EH (cell line): ENCODE results near the gene KIAA1217.

Experiments used
- DNase-seq: peaks from one replicate; pipeline ENCODE4 v3.0.0-alpha.2; 2015; ENCODE audit warnings: low read depth

The KIAA1217 gene

DNA sequence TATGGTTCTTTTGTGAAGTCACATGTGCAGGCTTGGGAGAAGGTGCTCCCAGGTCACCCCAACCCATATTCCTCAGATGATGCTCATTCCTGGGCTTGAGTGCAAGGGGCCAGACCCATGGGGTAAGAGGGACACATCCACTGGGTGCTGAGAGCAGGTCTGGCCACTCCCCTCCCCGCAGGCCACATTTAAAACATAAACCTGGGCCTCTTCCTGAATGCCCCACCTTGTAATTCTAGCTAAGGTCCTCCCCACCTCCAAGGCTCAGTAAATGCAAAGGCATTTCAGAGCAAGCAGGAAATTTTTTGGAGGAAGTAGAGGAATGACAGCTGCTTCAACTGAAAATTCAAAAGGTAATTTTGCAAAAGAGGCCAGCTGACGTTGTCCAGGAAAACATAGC lies 342.2 kb downstream of the KIAA1217 start:
- no peak for DNase-seq

DNA sequence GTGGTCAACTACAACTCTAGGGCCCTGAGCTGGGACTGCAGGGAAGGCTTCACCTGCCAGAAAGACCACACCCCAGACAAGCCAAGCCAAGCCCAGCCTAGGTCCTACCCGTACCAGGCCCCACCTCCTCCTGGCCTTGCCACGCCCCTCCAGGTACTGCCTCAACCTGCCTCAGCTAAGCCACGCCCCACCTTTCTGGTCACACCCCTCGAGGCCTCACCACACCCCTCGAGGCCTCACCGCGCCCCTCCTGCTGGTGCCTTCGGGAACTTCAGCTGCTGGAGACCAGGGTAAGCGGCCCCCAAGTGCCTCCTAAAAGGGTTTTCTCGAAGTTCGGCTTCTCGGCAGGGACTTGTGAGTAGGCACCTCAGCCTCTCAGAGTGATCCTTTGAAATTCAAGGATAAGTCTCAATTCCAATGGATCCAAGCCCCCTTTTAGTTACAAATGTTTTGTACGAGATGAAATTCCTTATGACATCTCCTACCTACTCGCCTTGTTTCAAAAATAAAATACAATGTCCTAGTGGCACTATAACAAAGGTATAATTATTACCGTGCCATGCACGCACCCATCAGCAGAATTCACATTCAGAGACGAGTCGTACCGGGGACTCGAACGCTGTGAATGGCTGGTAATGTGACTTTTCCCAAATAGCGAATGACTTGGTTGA lies 343.5 kb downstream of the KIAA1217 start:
- DNase-seq = peak; percentile 3

DNA sequence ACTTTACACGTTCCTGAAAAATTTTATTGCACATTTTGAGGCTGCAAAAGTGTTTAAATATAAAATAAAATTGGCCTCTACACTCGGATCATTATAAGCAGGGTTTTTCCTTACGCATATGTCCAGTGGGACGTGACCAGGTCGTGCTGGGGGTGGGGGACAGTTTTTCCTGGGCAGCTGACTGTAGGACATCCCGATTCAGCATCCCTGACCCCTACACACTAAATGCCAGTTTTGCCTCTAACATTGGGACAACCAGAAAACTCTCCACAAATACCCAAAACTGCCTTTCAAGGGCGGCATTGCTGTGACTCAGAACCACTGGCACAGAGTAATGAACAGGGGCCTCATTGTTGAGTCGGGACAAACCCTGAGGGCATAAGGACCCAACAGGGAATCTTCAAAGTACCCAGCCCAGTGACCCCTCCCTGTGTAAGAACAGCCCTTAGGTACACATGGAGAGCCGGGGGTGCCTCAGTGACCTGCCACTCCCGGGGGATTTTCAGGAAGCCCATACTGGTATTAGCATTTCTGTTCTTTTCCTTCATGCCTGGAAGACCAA lies 344.2 kb downstream of the KIAA1217 start:
- no peak for DNase-seq

DNA sequence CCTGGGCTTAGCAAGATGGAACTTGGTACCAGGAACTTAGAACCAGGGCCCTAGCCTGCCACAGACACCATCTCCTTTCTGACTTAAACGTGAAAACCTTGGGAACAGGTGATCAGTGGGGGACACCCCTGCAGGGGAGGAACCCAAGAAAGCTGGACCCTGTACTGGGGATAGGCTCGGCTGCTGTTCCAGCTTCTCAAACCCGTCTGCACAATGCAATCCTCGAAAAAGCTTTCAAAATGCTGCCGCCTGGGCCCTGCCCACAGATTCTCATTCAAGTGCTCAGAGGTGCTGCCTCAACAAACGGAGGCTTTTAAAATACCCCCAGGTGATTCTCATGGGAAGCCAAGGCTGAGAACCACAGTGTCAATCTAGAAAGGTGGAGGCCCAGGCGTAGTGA lies 345.1 kb downstream of the KIAA1217 start:
- DNase-seq = no peak

DNA sequence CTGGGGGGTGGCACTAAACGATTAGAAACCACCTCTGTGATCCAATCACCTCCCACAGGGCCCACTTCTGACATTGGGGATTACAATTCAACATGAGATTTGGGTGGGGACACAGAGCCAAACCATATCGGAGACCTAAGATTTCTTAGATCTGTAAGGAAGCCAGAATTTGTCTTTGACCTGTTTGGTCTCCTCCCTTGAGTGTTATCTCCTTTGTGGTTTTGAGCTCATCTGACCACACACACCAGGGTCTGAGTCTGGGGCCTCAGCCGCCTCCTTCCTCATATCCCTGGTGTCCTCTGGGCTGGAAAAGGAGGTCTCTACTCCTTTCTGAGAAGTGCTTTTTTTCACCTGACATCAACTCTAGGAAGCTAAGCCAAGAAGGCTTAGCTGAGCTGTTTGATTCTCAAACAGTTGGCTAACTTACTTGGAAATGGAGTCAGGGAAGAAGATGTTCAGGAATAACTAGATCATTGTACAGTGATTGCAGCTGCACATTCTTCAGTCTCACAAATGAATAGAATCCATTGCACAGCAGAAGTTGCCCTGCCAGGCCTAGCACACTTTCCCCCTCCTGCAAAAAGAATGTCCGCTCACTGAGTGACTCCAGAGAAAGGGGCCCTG lies 347.3 kb downstream of the KIAA1217 start:
- no peak for DNase-seq

DNA sequence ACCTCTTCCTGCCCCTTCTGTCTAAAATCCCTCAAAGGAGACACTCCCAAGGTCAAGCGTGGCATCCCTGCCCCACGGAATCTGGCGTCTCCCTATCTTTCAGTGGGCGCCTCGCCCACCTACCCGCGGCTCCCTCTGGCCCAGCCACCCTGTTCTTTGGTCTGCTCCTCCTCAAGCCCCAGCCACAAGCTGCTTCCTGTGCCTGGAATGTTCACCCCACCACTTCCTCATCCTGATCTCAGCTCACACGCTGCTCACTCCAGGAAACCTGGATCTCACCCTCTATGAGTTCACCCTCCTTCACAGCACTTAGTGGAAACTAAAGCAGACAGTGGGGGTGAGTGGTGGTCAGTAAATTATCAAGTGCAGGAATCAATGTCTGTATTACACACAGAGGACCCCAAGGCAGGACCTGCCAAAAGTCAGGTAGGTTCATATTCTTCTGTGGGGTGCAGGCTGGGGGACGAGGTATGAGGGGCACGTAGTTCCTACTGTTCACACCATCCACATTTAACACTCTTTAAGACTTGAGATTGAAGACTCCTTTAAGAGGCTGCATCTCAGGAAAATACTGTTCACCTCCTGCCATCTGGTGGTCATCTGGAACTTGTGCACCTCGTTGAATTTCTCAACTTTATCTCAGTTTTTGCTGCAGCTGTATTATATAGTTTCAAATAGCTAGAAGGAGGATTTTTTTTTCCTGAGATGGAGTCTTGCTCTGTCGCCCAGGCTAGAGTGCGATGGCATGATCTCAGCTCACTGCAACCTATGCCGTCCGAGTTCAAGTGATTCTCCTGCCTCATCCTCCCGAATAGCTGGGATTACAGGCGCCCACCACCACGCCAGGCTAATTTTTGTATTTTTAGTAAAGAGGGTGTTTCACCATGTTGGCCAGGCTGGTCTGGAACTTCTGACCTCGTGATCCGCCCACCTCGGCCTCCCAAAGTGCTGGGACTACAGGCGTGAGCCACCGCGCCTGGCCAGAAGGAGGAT lies 348.1 kb downstream of the KIAA1217 start:
- DNase-seq = peak; percentile 65

DNA sequence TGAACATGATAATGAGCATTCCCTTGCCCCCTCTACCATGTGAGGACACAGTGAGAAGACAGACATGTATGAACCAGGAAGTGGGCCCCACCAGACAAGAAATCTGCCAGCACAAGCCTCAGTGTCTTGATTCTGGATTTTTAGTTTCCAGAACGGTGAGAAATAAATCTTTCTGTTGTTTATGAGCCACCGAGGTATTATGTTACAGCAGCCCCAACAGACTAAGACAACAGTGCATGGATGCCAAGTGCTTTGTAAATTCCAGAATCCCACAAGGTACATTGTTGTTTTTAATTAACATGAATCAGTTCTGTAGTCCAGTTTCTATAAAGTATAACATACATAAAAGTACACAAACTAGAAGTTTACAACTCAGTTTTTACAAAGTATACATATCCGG lies 352.5 kb downstream of the KIAA1217 start:
- DNase-seq = peak; percentile 23

DNA sequence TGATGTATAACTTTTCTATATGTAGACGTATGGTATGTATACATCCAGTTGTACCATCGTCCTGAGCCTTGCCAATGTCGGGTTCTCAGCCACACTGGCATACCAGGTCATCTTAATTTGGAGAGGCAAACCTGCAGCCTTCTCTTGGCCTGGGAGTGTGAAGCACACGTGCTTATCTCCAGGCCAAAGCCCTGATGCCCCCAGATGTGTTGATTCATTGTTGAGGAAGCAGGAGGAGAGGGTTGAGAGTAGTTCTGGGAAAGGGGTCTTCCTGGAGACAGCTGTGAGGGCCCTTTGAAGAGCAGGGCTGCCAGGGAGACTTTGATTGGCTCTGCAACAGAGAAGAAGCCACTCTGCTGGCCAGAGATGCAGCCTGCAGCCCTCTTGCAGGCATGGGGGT lies 359.1 kb downstream of the KIAA1217 start:
- no peak for DNase-seq

DNA sequence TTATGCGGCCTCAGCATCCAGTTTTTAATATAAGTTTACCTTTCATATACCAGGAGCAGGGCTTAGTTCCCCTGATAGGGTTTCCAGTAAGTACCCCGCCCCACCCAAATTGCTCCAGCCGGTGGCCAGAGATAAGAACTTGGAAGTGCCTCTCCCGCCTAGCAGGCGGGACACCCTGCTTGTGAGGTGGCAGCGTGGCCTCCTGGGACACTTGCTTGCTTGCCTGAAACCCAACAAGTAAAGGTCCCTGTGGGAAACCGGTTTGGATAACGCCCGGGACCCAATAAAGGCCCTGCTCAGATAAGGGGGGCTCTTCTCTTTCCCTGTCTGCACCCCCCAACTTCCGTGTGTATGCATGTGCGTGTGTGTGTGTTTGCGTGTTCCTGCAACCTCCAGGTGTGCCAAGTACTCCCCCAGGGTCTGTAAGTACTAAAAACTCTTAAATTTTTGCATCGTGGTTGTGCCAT lies 360.4 kb downstream of the KIAA1217 start:
- no peak for DNase-seq

DNA sequence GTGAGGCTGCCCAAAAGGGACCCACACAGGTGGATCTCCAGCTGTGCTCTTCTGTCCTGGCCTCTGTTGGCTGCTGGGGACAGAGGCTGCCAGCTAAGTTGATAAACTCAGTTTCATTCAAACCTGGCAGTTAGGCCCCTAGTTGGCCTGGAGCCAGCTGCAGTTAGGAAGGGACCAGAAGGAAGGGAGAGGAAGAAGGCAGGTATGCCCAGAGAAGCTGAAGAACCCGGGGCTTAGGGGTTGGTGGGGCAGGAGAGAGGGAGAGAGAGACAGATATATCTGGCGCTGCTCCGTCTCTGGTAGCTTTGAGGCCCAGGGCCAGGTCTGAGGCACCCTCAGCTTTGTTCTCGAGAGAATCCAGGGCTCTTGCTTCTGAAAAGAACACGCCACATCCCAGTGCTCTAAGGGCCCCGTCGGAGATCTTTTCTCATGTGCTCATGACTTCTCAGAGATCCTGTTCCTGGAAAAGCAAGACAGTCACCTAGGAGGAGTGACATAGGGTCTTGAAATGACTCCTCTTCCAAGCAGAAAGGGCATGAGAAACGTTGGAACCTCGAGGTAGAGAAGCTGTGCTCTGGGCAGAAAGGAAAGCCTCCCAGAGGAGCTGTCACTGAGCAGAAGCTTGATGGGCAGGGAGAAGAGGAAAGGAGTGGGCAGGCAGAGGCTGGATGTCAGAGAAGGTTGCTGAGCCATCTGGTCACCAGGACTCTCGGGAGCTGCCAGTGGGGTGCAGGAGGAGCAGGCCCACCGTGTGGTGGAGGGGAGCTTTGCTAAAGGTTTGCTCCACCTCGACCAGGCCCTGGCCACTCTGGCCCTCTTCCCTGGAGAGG lies 361.1 kb downstream of the KIAA1217 start:
- DNase-seq = no peak

DNA sequence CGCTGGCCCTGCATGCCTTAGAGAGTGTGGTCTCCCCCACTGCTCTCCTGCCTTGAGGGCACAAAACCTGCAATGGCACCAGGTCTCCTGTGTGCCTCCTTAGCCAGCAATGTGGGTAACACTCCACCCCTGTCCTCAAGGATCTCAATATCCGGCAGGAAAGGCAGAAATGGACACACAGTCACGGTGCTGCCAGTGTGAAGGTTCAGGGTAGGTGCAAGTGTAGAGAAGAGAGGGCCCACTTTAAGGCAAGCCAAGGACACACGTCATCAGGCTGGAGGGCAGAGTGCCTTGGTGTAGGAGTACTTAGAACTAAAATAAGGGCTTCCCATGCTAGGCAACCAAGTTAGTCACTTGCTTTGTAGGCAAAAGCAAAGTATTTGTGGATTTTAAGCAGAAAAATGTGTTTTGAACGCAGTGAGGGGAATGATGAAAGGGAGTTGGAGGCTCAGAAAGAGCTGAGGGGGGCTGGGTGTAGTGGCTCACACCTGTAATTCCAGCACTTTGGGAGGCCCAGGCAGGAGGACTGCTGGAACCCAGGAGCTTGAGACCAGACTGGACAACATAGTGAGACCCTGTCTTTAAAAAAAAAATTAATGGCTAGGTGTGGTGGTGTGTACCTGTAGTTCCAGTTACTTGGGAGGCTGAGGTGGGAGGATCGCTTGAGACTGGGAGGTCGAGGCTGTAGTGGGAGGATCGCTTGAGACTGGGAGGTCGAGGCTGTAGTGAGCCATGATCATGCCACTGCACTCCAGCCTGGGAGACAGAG lies 361.9 kb downstream of the KIAA1217 start:
- no peak for DNase-seq

DNA sequence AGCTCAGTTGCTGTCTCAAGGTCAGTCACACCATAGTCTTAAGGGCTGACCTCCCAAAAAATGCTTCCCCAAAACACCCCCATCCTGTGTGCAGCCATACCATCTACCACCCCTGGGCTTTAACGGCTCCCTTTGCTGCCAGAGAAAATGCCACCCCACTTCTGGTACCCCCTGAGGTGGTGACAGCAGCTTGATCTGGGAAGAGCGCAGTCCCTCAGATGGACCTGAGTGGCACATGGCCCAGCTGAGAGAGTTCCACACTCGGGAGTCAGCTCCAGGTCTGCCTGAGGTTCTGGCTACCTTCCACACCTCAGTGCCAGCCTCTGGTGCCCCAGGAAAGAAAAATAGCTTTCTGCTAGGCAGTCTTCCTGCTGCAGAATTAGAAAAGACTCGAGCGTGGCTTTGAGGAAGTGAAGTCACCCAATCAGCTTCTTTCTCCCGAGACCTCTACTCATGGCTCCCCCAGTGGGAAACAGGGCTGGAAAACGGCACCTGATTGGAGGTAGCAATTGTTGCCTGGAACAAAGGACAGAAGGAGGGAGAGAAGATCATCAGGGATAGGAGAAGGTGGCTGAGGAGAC lies 363.0 kb downstream of the KIAA1217 start:
- DNase-seq = no peak

DNA sequence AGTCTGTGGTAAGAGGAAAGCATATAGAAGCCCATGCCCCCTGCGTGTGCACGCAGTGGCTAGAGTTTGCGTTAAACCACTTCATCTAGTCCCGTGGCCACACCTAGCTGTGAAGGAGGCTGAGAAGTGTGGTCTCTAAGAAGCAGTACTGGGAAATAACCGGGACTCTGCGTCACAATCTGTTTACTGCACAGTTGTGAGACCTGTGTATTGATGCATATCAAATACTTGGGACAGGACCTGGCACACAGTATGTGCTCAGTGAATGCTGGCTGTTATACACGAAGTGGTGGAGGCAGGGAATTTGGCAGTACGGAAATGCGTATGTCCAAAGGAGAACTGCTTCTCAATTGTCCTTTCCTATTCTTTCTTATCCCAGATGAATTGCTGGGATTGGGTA lies 365.2 kb downstream of the KIAA1217 start:
- no peak for DNase-seq

DNA sequence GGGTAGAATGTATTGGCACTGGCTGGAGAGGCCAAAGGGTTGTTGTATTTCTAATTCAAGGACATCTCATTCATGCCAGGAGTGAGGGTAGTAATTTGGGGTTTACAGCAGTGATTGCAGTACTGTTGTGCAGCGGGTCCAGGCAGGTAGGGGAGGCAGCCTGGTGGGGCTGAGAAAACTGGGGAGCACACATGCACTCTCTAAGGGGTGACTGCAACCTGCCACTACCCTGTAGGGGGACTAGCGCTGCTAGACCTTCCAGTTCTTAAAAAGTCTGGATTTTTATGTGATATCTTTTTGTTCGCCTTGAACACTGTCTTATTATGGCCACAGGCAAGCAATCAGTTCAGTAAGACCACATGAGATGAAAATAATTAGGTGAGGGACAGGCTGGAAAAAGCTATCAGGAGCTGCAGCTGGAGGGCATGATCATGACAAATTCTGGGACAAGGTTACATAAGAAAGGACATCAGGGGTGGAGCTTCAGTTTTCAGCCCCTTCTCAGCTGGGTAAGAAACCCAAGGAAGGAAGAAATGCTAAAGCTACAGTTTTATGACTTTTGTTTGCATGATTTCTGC lies 365.7 kb downstream of the KIAA1217 start:
- peak; percentile 3 for DNase-seq

DNA sequence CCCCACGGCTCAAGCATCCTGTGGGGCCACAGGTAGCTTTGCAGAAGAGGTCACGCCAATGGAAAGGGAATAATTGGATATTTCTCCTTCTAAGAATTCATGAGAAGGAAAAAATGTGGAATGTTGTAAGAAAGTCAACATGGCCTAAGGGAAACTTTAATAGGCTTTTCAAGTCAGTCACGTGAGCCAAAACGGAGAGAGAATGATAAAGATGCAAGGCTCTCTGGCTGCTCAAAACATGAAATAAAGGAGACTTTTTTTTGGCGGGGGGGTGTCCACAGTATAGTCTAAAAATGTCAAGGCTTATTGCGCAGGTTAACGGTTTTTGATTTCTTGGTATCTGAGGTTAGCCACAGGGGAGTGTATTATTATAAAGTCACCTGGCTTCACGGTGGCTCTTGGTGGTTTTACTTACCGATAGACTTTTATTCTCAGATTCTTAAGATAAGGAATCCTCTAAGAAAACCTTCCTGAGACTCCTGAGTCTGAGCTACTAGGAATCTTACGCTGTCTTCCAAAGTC lies 366.6 kb downstream of the KIAA1217 start:
- DNase-seq = peak; percentile 54

DNA sequence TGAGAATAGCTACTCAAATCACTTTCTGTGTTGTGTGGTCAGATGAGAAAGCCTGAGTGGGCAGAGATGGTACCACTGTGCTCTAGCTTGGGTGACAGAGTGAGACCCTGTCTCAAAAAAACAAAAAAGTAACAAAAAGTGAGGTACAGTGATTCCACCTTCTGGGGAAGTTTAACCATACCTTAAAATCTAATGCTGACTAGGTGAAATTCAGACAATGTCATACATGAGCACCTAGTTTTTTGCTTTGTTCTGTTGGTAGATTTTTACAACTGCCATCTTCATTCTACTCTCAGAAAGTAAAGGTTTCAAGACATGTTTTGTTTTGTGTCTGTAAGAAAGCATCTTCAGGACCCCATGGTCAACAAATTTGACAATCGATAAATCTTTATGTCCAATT lies 370.5 kb downstream of the KIAA1217 start:
- no peak for DNase-seq

DNA sequence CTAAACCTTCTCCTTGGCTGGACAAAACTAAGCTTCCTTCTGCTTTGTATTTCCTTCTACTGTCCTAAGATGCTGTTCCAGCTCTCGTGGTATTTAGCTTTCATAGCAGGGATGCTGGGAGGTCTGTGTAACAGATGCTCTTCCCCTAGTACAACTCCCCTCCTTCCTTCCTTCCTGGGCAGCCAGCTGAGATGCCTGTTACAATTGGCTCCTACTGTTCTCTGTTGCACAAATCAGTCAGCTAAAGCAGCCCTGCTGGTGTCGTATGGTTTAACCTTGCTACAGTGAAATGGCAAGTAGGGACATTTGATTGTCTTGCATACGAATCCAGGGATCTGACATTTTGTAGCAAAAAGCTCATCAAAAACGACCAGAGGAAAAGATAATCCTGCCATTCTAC lies 371.0 kb downstream of the KIAA1217 start:
- no peak for DNase-seq

DNA sequence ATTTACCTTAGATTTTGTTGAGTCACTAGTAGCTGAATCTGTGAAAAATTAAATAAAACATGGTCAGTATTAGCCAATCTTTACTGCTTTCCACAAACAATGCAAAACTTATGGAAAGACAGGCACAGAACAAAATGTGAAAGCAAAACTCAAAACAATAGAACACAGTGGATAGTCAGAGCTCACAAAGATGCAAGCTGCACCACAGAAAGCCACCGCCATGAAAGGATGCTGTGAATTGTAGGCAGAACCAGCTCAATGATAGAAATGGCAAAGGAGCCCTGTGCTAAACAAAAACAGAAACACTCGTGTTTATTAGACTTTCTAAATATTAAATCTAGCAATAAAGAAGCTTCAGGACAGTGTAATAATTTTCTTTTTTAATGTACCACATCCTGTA lies 380.3 kb downstream of the KIAA1217 start:
- DNase-seq = no peak

DNA sequence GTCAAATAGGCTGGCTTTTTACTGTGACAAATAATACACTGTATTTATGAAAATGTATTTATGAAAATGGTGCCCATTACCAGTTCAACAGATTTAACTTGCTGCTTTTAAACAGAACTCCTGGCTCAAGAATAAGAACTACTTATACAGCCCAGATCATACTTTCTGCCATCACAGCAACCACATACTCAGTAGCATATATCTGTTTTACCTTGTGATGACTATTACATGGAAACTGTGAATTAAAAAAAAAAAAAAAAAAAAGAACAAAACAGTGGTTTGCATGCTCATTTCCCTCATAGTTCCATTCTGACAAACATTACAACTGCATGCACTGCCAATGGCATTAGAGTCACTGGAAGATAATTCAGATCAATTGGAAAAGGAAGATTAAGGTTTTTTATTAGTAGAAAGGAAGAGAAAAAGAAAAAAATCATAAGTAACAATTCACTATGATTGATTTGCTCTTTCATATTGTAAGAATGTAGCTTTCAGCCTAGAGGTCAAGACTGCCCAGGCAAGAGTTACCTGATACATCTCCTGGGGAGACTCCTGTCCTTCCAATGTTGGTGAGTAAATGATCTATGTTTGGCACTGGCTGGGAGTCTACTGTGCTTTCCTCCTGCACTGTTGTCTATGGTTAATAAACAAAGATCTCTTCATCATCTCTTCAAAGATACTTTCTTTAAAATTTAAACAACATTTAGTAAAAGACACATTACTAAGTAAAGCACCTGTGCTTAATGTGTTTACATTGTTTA lies 381.9 kb downstream of the KIAA1217 start:
- no peak for DNase-seq
